Pancreas (tissue), 10 donors: Measurements from ENCODE around the gene PLEKHA8. TPM values are rescaled to one million over a fixed set of nuclear protein-coding genes. Genes with fewer than 3 reads are reported as not detected.
A peak's percentile ranks its signal among the peaks of the same experiment; 100 is the strongest.
"Not testable (repeated sequence)": the region's sequence is repeated elsewhere in the genome, so short reads cannot be mapped to it uniquely, and the experiment has no call there.

Experiments
- ATAC-seq, 4 donors: fragments of 200-7000 bp; cut with Tn5 transposase; one replicate each; pipeline versions ENCODE4 v1.8.0 to v1.9.1; 2020; ENCODE audit warnings: mild to moderate bottlenecking in 4 of 4, moderate library complexity in 4 of 4
- DNase-seq, 6 donors: peaks; one replicate each; pipeline ENCODE4 v3.0.0-alpha.2; 2020
- FAIRE-seq: peaks from 2 replicates; lab custom pipeline; 2012; peaks lifted over from hg19 to GRCh38; lab: Jason Lieb, UNC
- H3K27ac ChIP-seq, 4 donors: fragments of 200-600 bp; sonication (generic); 1 replicate in 3 of 4; 2 replicates in 1 of 4; pipeline versions ENCODE4 v1.5.0 to v1.8.0; 2020
- H3K27me3 ChIP-seq, 4 donors: fragments of 200-600 bp; one replicate each; pipeline ENCODE4 v1.8.0; 2021
- H3K36me3 ChIP-seq, 3 donors: fragments of 200-600 bp; sonication (generic) in 1 of 3; one replicate each; pipeline versions ENCODE4 v1.5.0 to v1.8.0; 2020 to 2021
- H3K4me1 ChIP-seq, 3 donors: fragments of 200-600 bp; one replicate each; pipeline ENCODE4 v1.8.0; 2021
- H3K4me3 ChIP-seq, 4 donors: fragments of 200-600 bp; sonication (generic) in 2 of 4; one replicate each; pipeline versions ENCODE4 v1.5.0 to v1.8.0; 2020 to 2021
- H3K9me3 ChIP-seq, 4 donors: fragments of 200-600 bp; one replicate each; pipeline ENCODE4 v1.8.0; 2021
- CTCF ChIP-seq, 4 donors: fragments of 200-600 bp; sonication (generic) in 3 of 4; IDR thresholded peaks; one replicate each; pipeline versions ENCODE4 v1.5.0 to v1.8.0; 2021; ENCODE audit warnings: antibody characterized with exemption in 4 of 4
- WGBS, 2 donors: extraction: QIAGEN DNeasy Blood & Tissue Kit; methylation state at CpG; one replicate each; pipeline ENCODE4 v1.1.7; 2013; 5-methylcytosine and 5-hydroxymethylcytosine counted together
- intact Hi-C, 3 donors: fragments of 100-400 bp; cut with DNase I; formaldehyde crosslinking; loops; one replicate each; pipeline versions ENCODE4 v1.11.1 to v1.14.2; 2022
- polyA plus RNA-seq, 2 donors: library from polyadenylated mRNA; stranded (reverse); fragments of 200-250 nt; gene quantifications; one replicate each; pipeline ENCODE4 v1.2.3, GENCODE V29; 2013
- total RNA-seq, 6 donors: library from RNA; stranded (reverse); fragmentation: NEBNext Ultra II Directional in 4 of 6; extraction: Animal tissue kit (Norgen Biotek cat#: 25700) in 4 of 6; gene quantifications; one replicate each; pipeline versions ENCODE4 v1.2.1 to v1.2.4, GENCODE V29; 2021 to 2023
- donor health status: healthy with polysubstance abuse.
- donor health status: DM: no; HTN: no; CAD: no; lungs with moderate emphysema.
- donor health status: DM: no; HTN: no; CAD: no.
- donor health status: control.
- donor health status: control.
- donor health status: Bipolar disorder and iron deficiency.
- donor health status: DM: yes; HTN: yes; CAD: no.
- donor health status: DM: no; HTN: no; CAD: no.
- donor health status: DM: no; HTN: no; CAD: no.
- donor health status: DM: yes; HTN: yes; CAD: no.

PLEKHA8 gene
- total and polyA plus RNA-seq, 8 donors: 1.7 to 9.7 (median 4.3) TPM

- peak in 4 of 6 donors; percentile 16 to 60 (median 34) for DNase-seq
- WGBS, 2 donors: 2 to 11% methylated on average over 3 of the region's 3 CpGs
- not testable (repeated sequence) for H3K27ac ChIP-seq
Measured at GRCh38 chr7:30061786-30062185, 33.6 kb downstream of the PLEKHA8 start.

GRCh38 chr7:30062587-30062986 lies 34.4 kb downstream of the PLEKHA8 start:
- peak in 3 of 4 donors; percentile 29 to 43 (median 43) for TF ChIP-seq CTCF (IDR thresholded peaks at IDR 0.05)
- ATAC-seq: peak; percentile 77 to 95 (median 92)
- H3K36me3 ChIP-seq: no peaks in the 10 kb centered on the region
- H3K4me3 ChIP-seq: no peak overlapping the region
- DNase-seq: no peak
- no peaks in the 10 kb centered on the region for H3K27me3 ChIP-seq
- WGBS, 2 donors: 37 to 46% methylated on average over 1 of the region's 1 CpG
- H3K4me1 ChIP-seq: no peaks in the 10 kb centered on the region
- intact Hi-C loops: loop anchor here in 1 of 3 donors (10.0 kb wide), 1 partner anchor 118 kb away; no protein-coding TSS in a partner anchor
- FAIRE-seq: peak; percentile 39
- H3K27ac ChIP-seq: no peak overlapping the region
- no peaks in the 10 kb centered on the region for H3K9me3 ChIP-seq

More at GRCh38 chr7:30061786-30062185, 33.6 kb downstream of the PLEKHA8 start:
- ATAC-seq: peak; percentile 85 to 98 (median 98)
- not testable (repeated sequence) for H3K27me3 ChIP-seq, H3K9me3 ChIP-seq, H3K36me3 ChIP-seq, FAIRE-seq, H3K4me3 ChIP-seq, H3K4me1 ChIP-seq
- intact Hi-C loops: loop anchor here in 1 of 3 donors (10.0 kb wide), 1 partner anchor 117 kb away; no protein-coding TSS in a partner anchor
- peak in 3 of 4 donors; percentile 52 to 66 (median 53) for TF ChIP-seq CTCF (IDR thresholded peaks at IDR 0.05)

- WGBS, 2 donors: 56 to 67% methylated on average over 3 of the region's 3 CpGs
- H3K27ac ChIP-seq: no peak overlapping the region
- no peaks in the 10 kb centered on the region for H3K36me3 ChIP-seq
- no peaks in the 10 kb centered on the region for H3K27me3 ChIP-seq
- H3K4me1 ChIP-seq: no peaks in the 10 kb centered on the region
- no peaks in the 10 kb centered on the region for H3K9me3 ChIP-seq
- no peak for TF ChIP-seq CTCF (IDR thresholded peaks at IDR 0.05)
- DNase-seq (no peak), FAIRE-seq (no peak), ATAC-seq (no peak)
- H3K4me3 ChIP-seq: no peak overlapping the region
- intact Hi-C loops: loop anchor here in 1 of 3 donors (10.0 kb wide), 1 partner anchor 121 kb away; no protein-coding TSS in a partner anchor
Measured at GRCh38 chr7:30065746-30066145, 37.5 kb downstream of the PLEKHA8 start.

GRCh38 chr7:30066687-30067086 lies 38.5 kb downstream of the PLEKHA8 start:
- Histone ChIP-seq H3K9me3 (no peaks in the 10 kb centered on the region), H3K4me3 (no peak overlapping the region), H3K27ac (no peak overlapping the region), H3K27me3 (no peaks in the 10 kb centered on the region), H3K4me1 (no peaks in the 10 kb centered on the region), H3K36me3 (no peaks in the 10 kb centered on the region)
- no peak for ATAC-seq
- intact Hi-C loops: loop anchor here in 1 of 3 donors (10.0 kb wide), 1 partner anchor 122 kb away; no protein-coding TSS in a partner anchor
- DNase-seq: no peak
- no peak for TF ChIP-seq CTCF (IDR thresholded peaks at IDR 0.05)
- 95 to 96% methylated on average over 1 of the region's 1 CpG for WGBS, 2 donors
- FAIRE-seq: no peak

- no peak overlapping the region for H3K4me3 ChIP-seq
- H3K4me1 ChIP-seq: no peaks in the 10 kb centered on the region
- H3K36me3 ChIP-seq: no peaks in the 10 kb centered on the region
- intact Hi-C loops: loop anchor here in 1 of 3 donors (10.0 kb wide), 1 partner anchor 123 kb away; no protein-coding TSS in a partner anchor
- no peaks in the 10 kb centered on the region for H3K9me3 ChIP-seq
- H3K27me3 ChIP-seq: no peaks in the 10 kb centered on the region
- TF ChIP-seq CTCF (IDR thresholded peaks at IDR 0.05): no peak
- peak in 3 of 4 donors; percentile 46 to 79 (median 66) for ATAC-seq
- FAIRE-seq: no peak
- no peak overlapping the region for H3K27ac ChIP-seq
- DNase-seq: no peak
Measured at GRCh38 chr7:30068117-30068516, 39.9 kb downstream of the PLEKHA8 start.
